GM12878 (cell line): Measurements from ENCODE around the gene GPR152. TPM values are rescaled to one million over a fixed set of nuclear protein-coding genes. Genes with fewer than 3 reads are reported as not detected.
A peak's percentile ranks its signal among the peaks of the same experiment; 100 is the strongest.

Experiments
- DPF2 ChIP-seq: fragments of 450-650 bp; IDR thresholded peaks from 2 replicates; pipeline ENCODE4 v1.6.1; 2017; ENCODE audit warnings: mild to moderate bottlenecking
- HSF1 ChIP-seq: fragments of 150-350 bp; IDR thresholded peaks from 2 replicates; pipeline ENCODE4 v1.6.1; 2014; ENCODE audit warnings: mild to moderate bottlenecking, low read depth, low read length
- MTA2 ChIP-seq: fragments of 450-650 bp; IDR thresholded peaks from 2 replicates; pipeline ENCODE4 v1.6.1; 2016; ENCODE audit warnings: low read depth, mild to moderate bottlenecking, moderate library complexity
- PAX5 ChIP-seq: IDR thresholded peaks from 2 replicates; pipeline ENCODE4 v1.6.1; 2011; ENCODE audit warnings: low read depth, low read length, borderline replicate concordance
- RUNX3 ChIP-seq: IDR thresholded peaks from 2 replicates; pipeline ENCODE4 v1.6.1; 2012; ENCODE audit warnings: low read length, inconsistent platforms
- SPI1 ChIP-seq: IDR thresholded peaks from 2 replicates; pipeline ENCODE4 v1.6.1; 2011; ENCODE audit warnings: low read depth, mild to moderate bottlenecking, low read length, moderate library complexity, borderline replicate concordance; ENCODE audit not compliant: insufficient read depth
- ZBTB33 ChIP-seq: fragments of 450-650 bp; IDR thresholded peaks from 2 replicates; pipeline ENCODE4 v1.6.1; 2017; ENCODE audit warnings: mild to moderate bottlenecking
- microRNA-seq: library from miRNA; unstranded; fragments of <30 nt; microRNA quantifications from one replicate; pipeline ENCODE4, GENCODE V29; 2018
- polyA plus RNA-seq, 11 experiments: library from polyadenylated mRNA; depleted of rRNA in 4 of 11; unstranded in 6 of 11; stranded (reverse) in 5 of 11; fragments of >200 nt; fragmentation: Nextera tagmentation in 4 of 11; fragmentation: Illumina TruSeq in 1 of 11; extraction: Ambion mirVana in 4 of 11; extraction: Trizol in 1 of 11; gene quantifications; 1 replicate in 1 of 11; 2 replicates in 10 of 11; pipeline versions ENCODE4 v1.2.1 to v1.2.3, GENCODE V29; 2011 to 2016; ENCODE audit warnings: inconsistent platforms in 2 of 11, missing spikeins in 2 of 11, low read depth in 1 of 11
- small RNA-seq: library from RNA; depleted of rRNA; stranded (forward); fragments of <200 nt; gene quantifications from one replicate; pipeline ENCODE3, GENCODE V24; 2014
- total RNA-seq, 4 experiments: library from RNA; depleted of rRNA in 3 of 4; stranded (reverse); fragments of >200 nt in 3 of 4; fragmentation: Illumina TruSeq in 1 of 4; extraction: Trizol in 1 of 4; gene quantifications; 2 replicates each; pipeline versions ENCODE4 v1.2.1 to v1.2.3, GENCODE V29; 2013 to 2021
- TF ChIP-seq, protein P1 (sequence below), 3 experiments: IDR thresholded peaks in 2 of 3; conservative IDR thresholded peaks in 1 of 3; 2 replicates each; pipeline ENCODE4 v1.5.1; 2011; ENCODE audit warnings: low read depth in 3 of 3, low read length in 3 of 3, mild to moderate bottlenecking in 3 of 3, control low read depth in 2 of 3, moderate library complexity in 2 of 3, inconsistent platforms in 1 of 3, mixed read lengths in 1 of 3; ENCODE audit not compliant: control insufficient read depth in 2 of 3, insufficient read depth in 1 of 3; ENCODE audit errors: extremely low read depth in 1 of 3

The GPR152 gene
- total and polyA plus RNA-seq, 10 of the 15 experiments (the other 5 are each of a cell fraction or from before 2014, with no cell fraction given) = not detected

GRCh38 chr11:67401495-67402191, 50.9 kb downstream of the GPR152 start, which contains the start of gene PPP1CA (continued):
- TF ChIP-seq RUNX3 (no peak), DPF2 (peak; percentile 82), HSF1 (no peak), SPI1 (no peak), ZBTB33 (no peak), PAX5 (peak; percentile 37; the same call in 1 of the 2 replicates), MTA2 (no peak)
- TF ChIP-seq, protein P1, sequence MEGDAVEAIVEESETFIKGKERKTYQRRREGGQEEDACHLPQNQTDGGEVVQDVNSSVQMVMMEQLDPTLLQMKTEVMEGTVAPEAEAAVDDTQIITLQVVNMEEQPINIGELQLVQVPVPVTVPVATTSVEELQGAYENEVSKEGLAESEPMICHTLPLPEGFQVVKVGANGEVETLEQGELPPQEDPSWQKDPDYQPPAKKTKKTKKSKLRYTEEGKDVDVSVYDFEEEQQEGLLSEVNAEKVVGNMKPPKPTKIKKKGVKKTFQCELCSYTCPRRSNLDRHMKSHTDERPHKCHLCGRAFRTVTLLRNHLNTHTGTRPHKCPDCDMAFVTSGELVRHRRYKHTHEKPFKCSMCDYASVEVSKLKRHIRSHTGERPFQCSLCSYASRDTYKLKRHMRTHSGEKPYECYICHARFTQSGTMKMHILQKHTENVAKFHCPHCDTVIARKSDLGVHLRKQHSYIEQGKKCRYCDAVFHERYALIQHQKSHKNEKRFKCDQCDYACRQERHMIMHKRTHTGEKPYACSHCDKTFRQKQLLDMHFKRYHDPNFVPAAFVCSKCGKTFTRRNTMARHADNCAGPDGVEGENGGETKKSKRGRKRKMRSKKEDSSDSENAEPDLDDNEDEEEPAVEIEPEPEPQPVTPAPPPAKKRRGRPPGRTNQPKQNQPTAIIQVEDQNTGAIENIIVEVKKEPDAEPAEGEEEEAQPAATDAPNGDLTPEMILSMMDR (IDR thresholded peaks at IDR 0.05 in 2 of 3, conservative IDR thresholded peaks at IDR 0.05 in 1 of 3; ENCODE audit: control insufficient read depth in 2 of 3, extremely low read depth in 1 of 3, insufficient read depth in 1 of 3, low read depth in 3 of 3, low read length in 3 of 3) = peak in 2 of 3 experiments; percentile 36 to 41; a peak in 3 of 6 replicates

Small RNAs within 50 kb of the gene (microRNA-seq; reads per million reads assigned to microRNA genes)
- gene MIR6752 = 0.75 reads per million

Small RNAs within 50 kb of the gene (small RNA-seq; reads per million reads assigned to genes)
- gene MIR6752 = not detected

Other genes starting within 250 kb of the GPR152 start
Only the 7 nearest of the 24 such genes appear.
- 0.11 TPM in 2 replicates for gene CARNS1, start 37.1 kb downstream of the GPR152 start, total RNA-seq (2014; rRNA removed)
- 0.04 TPM in 1 of 2 replicates, not detected in the other for gene CARNS1, start 37.1 kb downstream of the GPR152 start, total RNA-seq (2014; rRNA removed; fragmentation: Illumina TruSeq; extraction: Trizol)
- 0.10 and 0.19 TPM in 2 replicates for gene CARNS1, start 37.1 kb downstream of the GPR152 start, total RNA-seq (2021)
- gene CARNS1, start 37.1 kb downstream of the GPR152 start, polyA plus RNA-seq (2011; rRNA removed) = not detected in 2 replicates
- 0.10 TPM in 1 of 2 replicates, not detected in the other for gene CARNS1, start 37.1 kb downstream of the GPR152 start, polyA plus RNA-seq (2014; fragmentation: Illumina TruSeq; extraction: Trizol)
- gene CARNS1, start 37.1 kb downstream of the GPR152 start, polyA plus RNA-seq (2014; fragmentation: Nextera tagmentation; extraction: Ambion mirVana) = under 1 TPM in 1 of 2 experiments, not detected in 1; 0.02 TPM
- 0.14 and 0.25 TPM in 2 replicates for gene CARNS1, start 37.1 kb downstream of the GPR152 start, polyA plus RNA-seq (2014; rRNA removed)
- under 1 TPM in 1 of 2 experiments, not detected in 1; 0.09 TPM for gene CARNS1, start 37.1 kb downstream of the GPR152 start, polyA plus RNA-seq (2016; fragmentation: Nextera tagmentation; extraction: Ambion mirVana)
- gene RPS6KB2, start 24.2 kb downstream of the GPR152 start, total RNA-seq (2014; rRNA removed) = 68.4 and 72.5 TPM in 2 replicates
- gene RPS6KB2, start 24.2 kb downstream of the GPR152 start, total RNA-seq (2014; rRNA removed; fragmentation: Illumina TruSeq; extraction: Trizol) = 36.6 and 41.8 TPM in 2 replicates
- gene RPS6KB2, start 24.2 kb downstream of the GPR152 start, total RNA-seq (2021) = 68.1 and 70.9 TPM in 2 replicates
- 36.8 and 48.7 TPM in 2 replicates for gene RPS6KB2, start 24.2 kb downstream of the GPR152 start, polyA plus RNA-seq (2011; rRNA removed)
- gene RPS6KB2, start 24.2 kb downstream of the GPR152 start, polyA plus RNA-seq (2014; fragmentation: Illumina TruSeq; extraction: Trizol) = 15.7 and 41.1 TPM in 2 replicates
- gene RPS6KB2, start 24.2 kb downstream of the GPR152 start, polyA plus RNA-seq (2014; fragmentation: Nextera tagmentation; extraction: Ambion mirVana) = 1 to 10 TPM in 1 of 2 experiments, under 1 TPM in 1; 0.39 to 2.3 TPM
- gene RPS6KB2, start 24.2 kb downstream of the GPR152 start, polyA plus RNA-seq (2014; rRNA removed) = 88.3 and 99.8 TPM in 2 replicates
- 100 to 1,000 TPM in 1 of 2 experiments, 10 to 100 TPM in 1; 95.4 to 101 TPM for gene RPS6KB2, start 24.2 kb downstream of the GPR152 start, polyA plus RNA-seq (2016; fragmentation: Nextera tagmentation; extraction: Ambion mirVana)
- gene PTPRCAP, start 15.0 kb downstream of the GPR152 start, total RNA-seq (2014; rRNA removed) = 195 and 266 TPM in 2 replicates
- gene PTPRCAP, start 15.0 kb downstream of the GPR152 start, total RNA-seq (2014; rRNA removed; fragmentation: Illumina TruSeq; extraction: Trizol) = 38.4 and 45.3 TPM in 2 replicates
- gene PTPRCAP, start 15.0 kb downstream of the GPR152 start, total RNA-seq (2021) = 197 and 204 TPM in 2 replicates
- 21.1 and 49.8 TPM in 2 replicates for gene PTPRCAP, start 15.0 kb downstream of the GPR152 start, polyA plus RNA-seq (2011; rRNA removed)
- 0.70 and 9.3 TPM in 2 replicates for gene PTPRCAP, start 15.0 kb downstream of the GPR152 start, polyA plus RNA-seq (2014; fragmentation: Illumina TruSeq; extraction: Trizol)
- 1 to 10 TPM; 4.7 to 9.3 TPM for gene PTPRCAP, start 15.0 kb downstream of the GPR152 start, polyA plus RNA-seq (2014; fragmentation: Nextera tagmentation; extraction: Ambion mirVana)
- gene PTPRCAP, start 15.0 kb downstream of the GPR152 start, polyA plus RNA-seq (2014; rRNA removed) = 257 and 361 TPM in 2 replicates
- 100 to 1,000 TPM; 200 to 239 TPM for gene PTPRCAP, start 15.0 kb downstream of the GPR152 start, polyA plus RNA-seq (2016; fragmentation: Nextera tagmentation; extraction: Ambion mirVana)
- gene CORO1B, start 9.3 kb downstream of the GPR152 start, total RNA-seq (2014; rRNA removed) = 21.3 and 24.6 TPM in 2 replicates
- 6.3 and 7.4 TPM in 2 replicates for gene CORO1B, start 9.3 kb downstream of the GPR152 start, total RNA-seq (2014; rRNA removed; fragmentation: Illumina TruSeq; extraction: Trizol)
- 28.5 and 30.6 TPM in 2 replicates for gene CORO1B, start 9.3 kb downstream of the GPR152 start, total RNA-seq (2021)
- 8.0 and 26.4 TPM in 2 replicates for gene CORO1B, start 9.3 kb downstream of the GPR152 start, polyA plus RNA-seq (2011; rRNA removed)
- 2.5 and 7.0 TPM in 2 replicates for gene CORO1B, start 9.3 kb downstream of the GPR152 start, polyA plus RNA-seq (2014; fragmentation: Illumina TruSeq; extraction: Trizol)
- 1 to 10 TPM in 1 of 2 experiments, under 1 TPM in 1; 0.24 to 1.9 TPM for gene CORO1B, start 9.3 kb downstream of the GPR152 start, polyA plus RNA-seq (2014; fragmentation: Nextera tagmentation; extraction: Ambion mirVana)
- gene CORO1B, start 9.3 kb downstream of the GPR152 start, polyA plus RNA-seq (2014; rRNA removed) = 21.7 and 26.9 TPM in 2 replicates
- 10 to 100 TPM; 23.6 to 25.1 TPM for gene CORO1B, start 9.3 kb downstream of the GPR152 start, polyA plus RNA-seq (2016; fragmentation: Nextera tagmentation; extraction: Ambion mirVana)
- gene CABP4, start 2.6 kb upstream of the GPR152 start, total RNA-seq (2014; rRNA removed) = not detected in 2 replicates
- gene CABP4, start 2.6 kb upstream of the GPR152 start, total RNA-seq (2014; rRNA removed; fragmentation: Illumina TruSeq; extraction: Trizol) = 0.13 and 0.18 TPM in 2 replicates
- 0.41 and 0.69 TPM in 2 replicates for gene CABP4, start 2.6 kb upstream of the GPR152 start, total RNA-seq (2021)
- gene CABP4, start 2.6 kb upstream of the GPR152 start, polyA plus RNA-seq (2011; rRNA removed) = 0.27 and 0.55 TPM in 2 replicates
- gene CABP4, start 2.6 kb upstream of the GPR152 start, polyA plus RNA-seq (2014; fragmentation: Illumina TruSeq; extraction: Trizol) = 0.04 and 0.44 TPM in 2 replicates
- gene CABP4, start 2.6 kb upstream of the GPR152 start, polyA plus RNA-seq (2014; fragmentation: Nextera tagmentation; extraction: Ambion mirVana) = under 1 TPM; 0.05 to 0.06 TPM
- 0.15 and 0.19 TPM in 2 replicates for gene CABP4, start 2.6 kb upstream of the GPR152 start, polyA plus RNA-seq (2014; rRNA removed)
- gene CABP4, start 2.6 kb upstream of the GPR152 start, polyA plus RNA-seq (2016; fragmentation: Nextera tagmentation; extraction: Ambion mirVana) = under 1 TPM in 1 of 2 experiments, not detected in 1; 0.15 TPM
- gene TMEM134, start 16.5 kb upstream of the GPR152 start, total RNA-seq (2014; rRNA removed) = 20.0 and 30.5 TPM in 2 replicates
- 10.6 and 12.0 TPM in 2 replicates for gene TMEM134, start 16.5 kb upstream of the GPR152 start, total RNA-seq (2014; rRNA removed; fragmentation: Illumina TruSeq; extraction: Trizol)
- gene TMEM134, start 16.5 kb upstream of the GPR152 start, total RNA-seq (2021) = 42.5 and 45.0 TPM in 2 replicates
- 10.8 and 25.0 TPM in 2 replicates for gene TMEM134, start 16.5 kb upstream of the GPR152 start, polyA plus RNA-seq (2011; rRNA removed)
- gene TMEM134, start 16.5 kb upstream of the GPR152 start, polyA plus RNA-seq (2014; fragmentation: Illumina TruSeq; extraction: Trizol) = 2.0 and 11.2 TPM in 2 replicates
- 1 to 10 TPM; 1.6 to 7.0 TPM for gene TMEM134, start 16.5 kb upstream of the GPR152 start, polyA plus RNA-seq (2014; fragmentation: Nextera tagmentation; extraction: Ambion mirVana)
- gene TMEM134, start 16.5 kb upstream of the GPR152 start, polyA plus RNA-seq (2014; rRNA removed) = 90.7 and 93.8 TPM in 2 replicates
- 10 to 100 TPM; 58.9 to 64.3 TPM for gene TMEM134, start 16.5 kb upstream of the GPR152 start, polyA plus RNA-seq (2016; fragmentation: Nextera tagmentation; extraction: Ambion mirVana)
- gene AIP, start 30.3 kb upstream of the GPR152 start, total RNA-seq (2014; rRNA removed) = 135 and 139 TPM in 2 replicates
- gene AIP, start 30.3 kb upstream of the GPR152 start, total RNA-seq (2014; rRNA removed; fragmentation: Illumina TruSeq; extraction: Trizol) = 67.2 and 67.6 TPM in 2 replicates
- 128 and 129 TPM in 2 replicates for gene AIP, start 30.3 kb upstream of the GPR152 start, total RNA-seq (2021)
- gene AIP, start 30.3 kb upstream of the GPR152 start, polyA plus RNA-seq (2011; rRNA removed) = 77.2 and 144 TPM in 2 replicates
- 20.7 and 47.5 TPM in 2 replicates for gene AIP, start 30.3 kb upstream of the GPR152 start, polyA plus RNA-seq (2014; fragmentation: Illumina TruSeq; extraction: Trizol)
- gene AIP, start 30.3 kb upstream of the GPR152 start, polyA plus RNA-seq (2014; fragmentation: Nextera tagmentation; extraction: Ambion mirVana) = 10 to 100 TPM; 12.6 to 29.7 TPM
- 164 and 168 TPM in 2 replicates for gene AIP, start 30.3 kb upstream of the GPR152 start, polyA plus RNA-seq (2014; rRNA removed)
- 100 to 1,000 TPM; 103 to 105 TPM for gene AIP, start 30.3 kb upstream of the GPR152 start, polyA plus RNA-seq (2016; fragmentation: Nextera tagmentation; extraction: Ambion mirVana)